ENCODE measurements around the gene CCDC178.

GRCh38 chr18:33316146-33316587, 124.4 kb downstream of the CCDC178 start:
- TF ChIP-seq SP1 (IDR thresholded peaks at IDR 0.05) = no peak
- TF ChIP-seq FOXK2 (IDR thresholded peaks at IDR 0.05) = no peak
- no peak for TF ChIP-seq SUZ12 (IDR thresholded peaks at IDR 0.05)

Data from HEK293T (cell line).